Frontal cortex (tissue), 4 donors: ENCODE results near the gene KREMEN2. TPM values are rescaled to one million over a fixed set of nuclear protein-coding genes. Genes with fewer than 3 reads are reported as not detected.
"Not testable (repeated sequence)": the region's sequence is repeated elsewhere in the genome, so short reads cannot be mapped to it uniquely, and the experiment has no call there.

Experiments
- DNase-seq, 2 donors: peaks; one replicate each; pipeline ENCODE4 v3.0.0; 2012; ENCODE audit warnings: low spot score in 2 of 2
- FAIRE-seq: peaks from 2 replicates; lab custom pipeline; 2012; peaks lifted over from hg19 to GRCh38; lab: Jason Lieb, UNC
- total RNA-seq: library from RNA; depleted of rRNA; stranded (reverse); fragments of >200 nt; gene quantifications from one replicate; pipeline ENCODE4 v1.2.3, GENCODE V29; 2014
- donor health status: control.
- donor health status: control.
- donor health status: control.

KREMEN2 gene
- not detected for total RNA-seq

- DNase-seq (no peak), FAIRE-seq (no peak)
These were observed at the start of gene KREMEN2 for GRCh38 chr16:2963723-2964474. TSS of gene KREMEN2 (plus strand) at chr16:2964275. CDS start at chr16:2964521, 246 bp downstream.

GRCh38 chr16:2915196-2915929 lies 48.7 kb upstream of the KREMEN2 start:
- FAIRE-seq (no peak), DNase-seq (no peak)

- DNase-seq (peak; percentile 52 to 59), FAIRE-seq (peak; percentile 44)
These were observed 44.4 kb upstream of the KREMEN2 start for GRCh38 chr16:2919511-2920255.

GRCh38 chr16:2923481-2923880 lies 40.6 kb upstream of the KREMEN2 start:
- DNase-seq, result no peak
- no peak for FAIRE-seq

- FAIRE-seq (no peak), DNase-seq (no peak)
These were observed 38.9 kb upstream of the KREMEN2 start for GRCh38 chr16:2924901-2925755.

GRCh38 chr16:2925951-2926649 lies 38.0 kb upstream of the KREMEN2 start:
- no peak for FAIRE-seq
- DNase-seq, result no peak

GRCh38 chr16:2926650-2926999 lies 37.5 kb upstream of the KREMEN2 start:
- FAIRE-seq (no peak), DNase-seq (no peak)

- DNase-seq (peak; percentile 72 to 80), FAIRE-seq (no peak)
These were observed 36.9 kb upstream of the KREMEN2 start for GRCh38 chr16:2927010-2927646.

- not testable (repeated sequence) for DNase-seq
These were observed 35.9 kb upstream of the KREMEN2 start for GRCh38 chr16:2928151-2928550.

GRCh38 chr16:2928796-2929195 lies 35.3 kb upstream of the KREMEN2 start:
- DNase-seq (no peak), FAIRE-seq (no peak)

More at GRCh38 chr16:2928151-2928550, 35.9 kb upstream of the KREMEN2 start:
- not testable (repeated sequence) for FAIRE-seq

GRCh38 chr16:2929693-2930092 lies 34.4 kb upstream of the KREMEN2 start:
- FAIRE-seq, result no peak
- no peak for DNase-seq

- no peak for DNase-seq
- no peak for FAIRE-seq
These were observed 33.8 kb upstream of the KREMEN2 start for GRCh38 chr16:2930236-2930635.

- not testable (repeated sequence) for FAIRE-seq, DNase-seq
These were observed 32.7 kb upstream of the KREMEN2 start for GRCh38 chr16:2931231-2931914.

GRCh38 chr16:2933136-2933535 lies 30.9 kb upstream of the KREMEN2 start:
- no peak for DNase-seq
- no peak for FAIRE-seq

- FAIRE-seq (no peak), DNase-seq (no peak)
These were observed 30.4 kb upstream of the KREMEN2 start for GRCh38 chr16:2933701-2934100.

- DNase-seq (no peak), FAIRE-seq (no peak)
These were observed 29.6 kb upstream of the KREMEN2 start for GRCh38 chr16:2934450-2934849.

GRCh38 chr16:2936436-2937011 lies 27.6 kb upstream of the KREMEN2 start:
- DNase-seq (no peak), FAIRE-seq (no peak)

GRCh38 chr16:2937170-2937569 lies 26.9 kb upstream of the KREMEN2 start:
- FAIRE-seq, result no peak

More at GRCh38 chr16:2937170-2937569, 26.9 kb upstream of the KREMEN2 start:
- DNase-seq, result no peak
